GM18505 (cell line): ENCODE results near the gene TMC2.
A peak's percentile ranks its signal among the peaks of the same experiment; 100 is the strongest.
"Not testable (repeated sequence)": the region's sequence is repeated elsewhere in the genome, so short reads cannot be mapped to it uniquely, and the experiment has no call there.

ENCODE experiments used
- ATAC-seq: cut with Tn5 transposase; IDR thresholded peaks from one replicate; pipeline ENCODE4 v1.9.1; 2021; ENCODE audit not compliant: unreplicated experiment
- POLR2A ChIP-seq: IDR thresholded peaks from 4 replicates; pipeline ENCODE4 v1.6.1; 2011; ENCODE audit warnings: borderline replicate concordance; ENCODE audit not compliant: insufficient read depth, insufficient read length; ENCODE audit errors: extremely low read depth

Gene TMC2

GRCh38 chr20:2536560-2536986 lies at the start of gene TMC2:
Gene TMC2 (plus strand): TSS chr20:2536573. CDS start chr20:2536622, 49 bp downstream.
- ATAC-seq: no peak
- no peak for TF ChIP-seq POLR2A

- not testable (repeated sequence) for ATAC-seq
Measured at GRCh38 chr20:2502808-2503384, 33.5 kb upstream of the TMC2 start.

GRCh38 chr20:2504803-2505202 lies 31.6 kb upstream of the TMC2 start:
- ATAC-seq: not testable (repeated sequence)

- not testable (repeated sequence) for ATAC-seq
Measured at GRCh38 chr20:2506426-2506825, 29.9 kb upstream of the TMC2 start.

GRCh38 chr20:2507464-2507863 lies 28.9 kb upstream of the TMC2 start:
- no peak for TF ChIP-seq POLR2A
- no peak for ATAC-seq

GRCh38 chr20:2507875-2508630 lies 28.3 kb upstream of the TMC2 start:
- peak; percentile 14 for ATAC-seq
- no peak for TF ChIP-seq POLR2A

- peak; percentile 85 for TF ChIP-seq POLR2A
- ATAC-seq: peak; percentile 92
Measured at GRCh38 chr20:2508631-2509467, 27.5 kb upstream of the TMC2 start, which contains the start of gene ZNF343. Gene ZNF343 (minus strand): TSS chr20:2508915. CDS start chr20:2493895, 15,020 bp downstream.

GRCh38 chr20:2509468-2509781 lies 26.9 kb upstream of the TMC2 start:
- no peak for TF ChIP-seq POLR2A
- no peak for ATAC-seq

GRCh38 chr20:2509794-2510193 lies 26.6 kb upstream of the TMC2 start:
- ATAC-seq: no peak

GRCh38 chr20:2515203-2515602 lies 21.2 kb upstream of the TMC2 start:
- ATAC-seq: no peak
- no peak for TF ChIP-seq POLR2A

More at GRCh38 chr20:2509794-2510193, 26.6 kb upstream of the TMC2 start:
- no peak for TF ChIP-seq POLR2A

GRCh38 chr20:2516399-2516798 lies 20.0 kb upstream of the TMC2 start:
- TF ChIP-seq POLR2A: no peak
- no peak for ATAC-seq

- TF ChIP-seq POLR2A: no peak
- ATAC-seq: no peak
Measured at GRCh38 chr20:2518096-2518495, 18.3 kb upstream of the TMC2 start.

- ATAC-seq: no peak
- TF ChIP-seq POLR2A: no peak
Measured at GRCh38 chr20:2518558-2518957, 17.8 kb upstream of the TMC2 start.
